ENCODE results near the gene AADAC. TPM values are rescaled to one million over a fixed set of nuclear protein-coding genes. Genes with fewer than 3 reads are reported as not detected.

The AADAC gene
- polyA plus RNA-seq, 1 of the 3 experiments (the other 2 are of a cell fraction), result 1.2 TPM

DNA sequence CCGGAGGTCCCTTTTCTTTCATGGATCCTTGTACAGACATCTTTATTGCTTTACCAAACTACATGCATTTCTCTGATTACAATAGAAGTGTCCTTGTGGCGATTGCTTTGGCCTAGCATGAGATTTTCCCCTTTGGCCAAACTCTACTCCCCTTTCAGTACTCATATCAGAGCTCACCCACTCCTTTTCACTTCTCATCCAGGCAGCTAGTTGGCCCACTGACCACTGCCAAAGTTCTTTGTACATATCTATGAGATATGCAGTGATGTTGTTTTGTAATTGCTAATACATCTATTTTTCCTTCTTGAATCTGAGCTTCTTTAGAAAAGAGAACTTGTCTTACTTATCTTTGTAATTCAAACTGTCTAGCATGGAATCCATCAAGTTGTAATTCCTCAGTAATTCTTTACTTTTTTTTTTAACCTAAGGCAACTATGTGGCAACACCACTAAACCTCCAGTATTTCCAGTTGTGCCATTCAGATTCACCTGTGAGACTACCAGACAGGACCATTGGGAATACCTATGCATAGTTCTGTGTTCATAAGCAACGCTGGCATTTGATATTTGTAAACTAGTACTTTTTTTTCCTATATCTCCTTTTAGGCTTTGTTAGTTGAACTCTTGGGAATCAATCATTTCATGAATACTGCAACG is 41.0 kb upstream of the AADAC start:
- no peaks in the 10 kb centered on the region for H3K9me2 ChIP-seq
- peaks cover 0 to 27% of the 10 kb centered on the region in 2 experiments; a peak in 2 of 4 replicates for H3K4me1 ChIP-seq (ENCODE audit: control insufficient read depth in 1 of 2, insufficient read depth in 2 of 2, low read depth in 1 of 2, low read length in 1 of 2)
- peaks cover 2 to 24% of the 10 kb centered on the region in 2 experiments for H3K36me3 ChIP-seq (replicated peaks in 1 of 2; ENCODE audit: control insufficient read depth in 1 of 2, insufficient read depth in 2 of 2, low read length in 1 of 2)
- H3F3A ChIP-seq (replicated peaks; ENCODE audit: insufficient read depth), result peaks cover 5% of the 10 kb centered on the region
- H3K9me3 ChIP-seq, result no peaks in the 10 kb centered on the region
- H2AFZ ChIP-seq (ENCODE audit: low read depth), result no peak overlapping the region
- no peaks in the 10 kb centered on the region for H3K27me3 ChIP-seq (ENCODE audit: insufficient read depth)
- no peak overlapping the region for H3K4me3 ChIP-seq (ENCODE audit: low read depth in 2 of 2, low read length in 1 of 2)
- no peak overlapping the region for H3K9ac ChIP-seq
- TF ChIP-seq FOXJ3 (CRISPR knock-in tag; IDR thresholded peaks at IDR 0.05), result no peak
- TF ChIP-seq RCOR1 (IDR thresholded peaks at IDR 0.05; ENCODE audit: low read length), result no peak
- no peak for TF ChIP-seq NRF1 (IDR thresholded peaks at IDR 0.05; ENCODE audit: low read depth, low read length)
- no peak for TF ChIP-seq SIN3A (IDR thresholded peaks at IDR 0.05; ENCODE audit: borderline replicate concordance, low read depth, low read length)
- TF ChIP-seq, protein P1, sequence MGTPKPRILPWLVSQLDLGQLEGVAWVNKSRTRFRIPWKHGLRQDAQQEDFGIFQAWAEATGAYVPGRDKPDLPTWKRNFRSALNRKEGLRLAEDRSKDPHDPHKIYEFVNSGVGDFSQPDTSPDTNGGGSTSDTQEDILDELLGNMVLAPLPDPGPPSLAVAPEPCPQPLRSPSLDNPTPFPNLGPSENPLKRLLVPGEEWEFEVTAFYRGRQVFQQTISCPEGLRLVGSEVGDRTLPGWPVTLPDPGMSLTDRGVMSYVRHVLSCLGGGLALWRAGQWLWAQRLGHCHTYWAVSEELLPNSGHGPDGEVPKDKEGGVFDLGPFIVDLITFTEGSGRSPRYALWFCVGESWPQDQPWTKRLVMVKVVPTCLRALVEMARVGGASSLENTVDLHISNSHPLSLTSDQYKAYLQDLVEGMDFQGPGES (IDR thresholded peaks at IDR 0.05; ENCODE audit: low read depth, low read length), result no peak
- peaks cover 74% of the 10 kb centered on the region for H3K79me2 ChIP-seq (ENCODE audit: insufficient read depth)
- H4K20me1 ChIP-seq (ENCODE audit: insufficient read depth), result no peaks in the 10 kb centered on the region
- H3K27ac ChIP-seq (ENCODE audit: low read depth in 2 of 2, low read length in 1 of 2), result no peak overlapping the region
- no peak overlapping the region for H3K4me2 ChIP-seq
- CTCF ChIA-PET, result no interaction called here
- 29% methylated on average over 4 of the region's 4 CpGs for WGBS (ENCODE audit: low lambda C conversion rate)
- DNase-seq, result no peak
- POLR2A ChIA-PET, result no interaction called here

DNA sequence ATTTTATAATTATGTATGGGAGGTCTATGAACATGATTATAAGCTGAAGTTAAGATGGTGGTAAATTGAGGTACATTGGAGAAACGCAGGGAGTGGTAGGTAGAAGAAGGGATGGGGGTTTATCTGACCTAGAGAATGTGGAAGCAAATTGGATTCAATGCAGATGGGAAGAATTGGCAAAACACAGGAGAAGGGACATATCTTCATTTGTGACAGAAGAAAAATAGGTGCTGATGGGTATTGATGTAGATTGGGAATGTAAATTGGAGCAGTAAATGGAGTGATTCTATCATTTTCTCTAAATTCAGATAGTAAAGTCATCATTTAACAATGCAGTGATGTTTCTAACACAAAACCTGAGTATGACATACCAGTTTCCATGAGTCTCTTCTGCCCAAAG is 39.7 kb upstream of the AADAC start:
- H3K9me2 ChIP-seq, result no peaks in the 10 kb centered on the region
- no peak overlapping the region for H3K4me2 ChIP-seq
- TF ChIP-seq TEAD4 (IDR thresholded peaks at IDR 0.05; ENCODE audit: borderline replicate concordance, insufficient read depth), result no peak
- TF ChIP-seq SMC3 (IDR thresholded peaks at IDR 0.05; ENCODE audit: low read depth, low read length), result no peak
- TF ChIP-seq SIN3A (IDR thresholded peaks at IDR 0.05; ENCODE audit: borderline replicate concordance, low read depth, low read length), result no peak
- no peak for TF ChIP-seq RXRA (IDR thresholded peaks at IDR 0.05; ENCODE audit: borderline replicate concordance, low read depth)
- no peak for TF ChIP-seq EZH2phosphoT487 (IDR thresholded peaks at IDR 0.05; ENCODE audit: borderline replicate concordance, low read depth)
- TF ChIP-seq CHD2 (IDR thresholded peaks at IDR 0.05; ENCODE audit: low read length, partially characterized antibody), result no peak
- TF ChIP-seq, protein P2, sequence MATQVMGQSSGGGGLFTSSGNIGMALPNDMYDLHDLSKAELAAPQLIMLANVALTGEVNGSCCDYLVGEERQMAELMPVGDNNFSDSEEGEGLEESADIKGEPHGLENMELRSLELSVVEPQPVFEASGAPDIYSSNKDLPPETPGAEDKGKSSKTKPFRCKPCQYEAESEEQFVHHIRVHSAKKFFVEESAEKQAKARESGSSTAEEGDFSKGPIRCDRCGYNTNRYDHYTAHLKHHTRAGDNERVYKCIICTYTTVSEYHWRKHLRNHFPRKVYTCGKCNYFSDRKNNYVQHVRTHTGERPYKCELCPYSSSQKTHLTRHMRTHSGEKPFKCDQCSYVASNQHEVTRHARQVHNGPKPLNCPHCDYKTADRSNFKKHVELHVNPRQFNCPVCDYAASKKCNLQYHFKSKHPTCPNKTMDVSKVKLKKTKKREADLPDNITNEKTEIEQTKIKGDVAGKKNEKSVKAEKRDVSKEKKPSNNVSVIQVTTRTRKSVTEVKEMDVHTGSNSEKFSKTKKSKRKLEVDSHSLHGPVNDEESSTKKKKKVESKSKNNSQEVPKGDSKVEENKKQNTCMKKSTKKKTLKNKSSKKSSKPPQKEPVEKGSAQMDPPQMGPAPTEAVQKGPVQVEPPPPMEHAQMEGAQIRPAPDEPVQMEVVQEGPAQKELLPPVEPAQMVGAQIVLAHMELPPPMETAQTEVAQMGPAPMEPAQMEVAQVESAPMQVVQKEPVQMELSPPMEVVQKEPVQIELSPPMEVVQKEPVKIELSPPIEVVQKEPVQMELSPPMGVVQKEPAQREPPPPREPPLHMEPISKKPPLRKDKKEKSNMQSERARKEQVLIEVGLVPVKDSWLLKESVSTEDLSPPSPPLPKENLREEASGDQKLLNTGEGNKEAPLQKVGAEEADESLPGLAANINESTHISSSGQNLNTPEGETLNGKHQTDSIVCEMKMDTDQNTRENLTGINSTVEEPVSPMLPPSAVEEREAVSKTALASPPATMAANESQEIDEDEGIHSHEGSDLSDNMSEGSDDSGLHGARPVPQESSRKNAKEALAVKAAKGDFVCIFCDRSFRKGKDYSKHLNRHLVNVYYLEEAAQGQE (IDR thresholded peaks at IDR 0.05; ENCODE audit: low read depth, low read length), result no peak
- no peak for TF ChIP-seq USF2 (IDR thresholded peaks at IDR 0.05; ENCODE audit: borderline replicate concordance, low read depth, low read length)
- TF ChIP-seq EP300 (IDR thresholded peaks at IDR 0.05; ENCODE audit: borderline replicate concordance in 1 of 2, low read depth in 1 of 2, low read length in 1 of 2), result no peak
- no peak for TF ChIP-seq FOXJ3 (CRISPR knock-in tag; IDR thresholded peaks at IDR 0.05)
- TF ChIP-seq, protein P3, sequence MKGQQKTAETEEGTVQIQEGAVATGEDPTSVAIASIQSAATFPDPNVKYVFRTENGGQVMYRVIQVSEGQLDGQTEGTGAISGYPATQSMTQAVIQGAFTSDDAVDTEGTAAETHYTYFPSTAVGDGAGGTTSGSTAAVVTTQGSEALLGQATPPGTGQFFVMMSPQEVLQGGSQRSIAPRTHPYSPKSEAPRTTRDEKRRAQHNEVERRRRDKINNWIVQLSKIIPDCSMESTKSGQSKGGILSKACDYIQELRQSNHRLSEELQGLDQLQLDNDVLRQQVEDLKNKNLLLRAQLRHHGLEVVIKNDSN (IDR thresholded peaks at IDR 0.05; ENCODE audit: borderline replicate concordance, low read depth), result no peak

More for the DNA sequence above, 39.7 kb upstream of the AADAC start:
- Histone ChIP-seq H3K79me2 (ENCODE audit: insufficient read depth) (peaks cover 72% of the 10 kb centered on the region), H4K20me1 (ENCODE audit: insufficient read depth) (no peaks in the 10 kb centered on the region), H2AFZ (ENCODE audit: low read depth) (no peak overlapping the region), H3K4me3 (ENCODE audit: low read depth in 2 of 2, low read length in 1 of 2) (no peak overlapping the region), H3K27ac (ENCODE audit: low read depth in 2 of 2, low read length in 1 of 2) (no peak overlapping the region; a peak in 1 of 4 replicates), H3K36me3 (replicated peaks in 1 of 2; ENCODE audit: control insufficient read depth in 1 of 2, insufficient read depth in 2 of 2, low read length in 1 of 2) (peaks cover 2 to 18% of the 10 kb centered on the region in 2 experiments), H3K27me3 (ENCODE audit: insufficient read depth) (no peaks in the 10 kb centered on the region), H3F3A (replicated peaks; ENCODE audit: insufficient read depth) (peaks cover under 1% of the 10 kb centered on the region), H3K4me1 (ENCODE audit: control insufficient read depth in 1 of 2, insufficient read depth in 2 of 2, low read depth in 1 of 2, low read length in 1 of 2) (peaks cover 0 to 17% of the 10 kb centered on the region in 2 experiments; a peak in 2 of 4 replicates), H3K9ac (no peak overlapping the region), H3K9me3 (no peaks in the 10 kb centered on the region)
- no peak for DNase-seq
- POLR2A ChIA-PET, result no interaction called here
- CTCF ChIA-PET, result no interaction called here
- 30% methylated on average over 1 of the region's 1 CpG for WGBS (ENCODE audit: low lambda C conversion rate)

Measured in SK-N-SH (cell line).